Measurements from ENCODE around the gene LRFN5.

LRFN5 gene

GRCh38 chr14:41766772-41767171 lies 160.1 kb downstream of the LRFN5 start:
- Histone ChIP-seq H3K9me3 (replicated peaks in 1 of 2; ENCODE audit: control insufficient read depth in 2 of 2, insufficient read depth in 1 of 2, low read depth in 1 of 2, low read length in 2 of 2) (peaks cover 0 to 2% of the 10 kb centered on the region in 2 donors), H3K18ac (ENCODE audit: low read length) (no peak overlapping the region), H3K4ac (ENCODE audit: low read length) (no peak overlapping the region), H2BK12ac (ENCODE audit: low read length) (no peak overlapping the region), H3K4me1 (ENCODE audit: control insufficient read depth in 2 of 2, insufficient read depth in 1 of 2, low read depth in 1 of 2, low read length in 2 of 2) (no peaks in the 10 kb centered on the region), H3K79me1 (ENCODE audit: low read depth, low read length) (no peaks in the 10 kb centered on the region), H2BK5ac (ENCODE audit: low read length) (no peak overlapping the region), H2BK120ac (ENCODE audit: low read depth, low read length) (no peak overlapping the region), H3K4me2 (ENCODE audit: insufficient read depth, low read length, poor library complexity, severe bottlenecking) (no peak overlapping the region), H3K23ac (ENCODE audit: low read depth, low read length, poor library complexity) (no peak overlapping the region), H2AFZ (ENCODE audit: low read length) (no peak overlapping the region), H3K14ac (ENCODE audit: low read length) (no peak overlapping the region), H4K8ac (ENCODE audit: low read depth, low read length) (no peak overlapping the region), H2AK5ac (ENCODE audit: low read depth, low read length) (no peak overlapping the region), H3K4me3 (ENCODE audit: low read length in 2 of 2) (no peak overlapping the region), H4K91ac (ENCODE audit: low read depth, low read length, poor library complexity) (no peak overlapping the region), H3K27me3 (ENCODE audit: control insufficient read depth in 3 of 3, insufficient read depth in 3 of 3, low read depth in 1 of 3, low read length in 3 of 3) (no peaks in the 10 kb centered on the region), H3K36me3 (replicated peaks in 1 of 2; ENCODE audit: control insufficient read depth in 2 of 2, insufficient read depth in 2 of 2, low read length in 2 of 2) (no peaks in the 10 kb centered on the region), H3K9ac (ENCODE audit: low read depth, low read length, poor library complexity) (no peak overlapping the region), H3K27ac (replicated peaks; ENCODE audit: low read length) (no peak overlapping the region), H2BK15ac (ENCODE audit: low read length) (no peak overlapping the region)
- no CpG with 5 or more reads among the region's 5 CpGs for WGBS, 2 donors (ENCODE audit: extremely low coverage in 2 of 2, insufficient read length in 2 of 2, insufficient replicate concordance in 1 of 2)
- DNase-seq (ENCODE audit: low spot score), result no peak

- Histone ChIP-seq H3K27ac (replicated peaks; ENCODE audit: low read length) (no peak overlapping the region), H4K91ac (ENCODE audit: low read depth, low read length, poor library complexity) (no peak overlapping the region), H3K18ac (ENCODE audit: low read length) (no peak overlapping the region), H3K4me3 (ENCODE audit: low read length in 2 of 2) (no peak overlapping the region), H2BK5ac (ENCODE audit: low read length) (no peak overlapping the region), H3K9me3 (replicated peaks in 1 of 2; ENCODE audit: control insufficient read depth in 2 of 2, insufficient read depth in 1 of 2, low read depth in 1 of 2, low read length in 2 of 2) (peaks cover 0 to 2% of the 10 kb centered on the region in 2 donors), H3K27me3 (ENCODE audit: control insufficient read depth in 3 of 3, insufficient read depth in 3 of 3, low read depth in 1 of 3, low read length in 3 of 3) (no peaks in the 10 kb centered on the region), H3K9ac (ENCODE audit: low read depth, low read length, poor library complexity) (no peak overlapping the region), H3K4me1 (ENCODE audit: control insufficient read depth in 2 of 2, insufficient read depth in 1 of 2, low read depth in 1 of 2, low read length in 2 of 2) (no peaks in the 10 kb centered on the region), H2BK12ac (ENCODE audit: low read length) (no peak overlapping the region), H4K8ac (ENCODE audit: low read depth, low read length) (no peak overlapping the region), H2BK15ac (ENCODE audit: low read length) (no peak overlapping the region), H2AFZ (ENCODE audit: low read length) (no peak overlapping the region), H3K4me2 (ENCODE audit: insufficient read depth, low read length, poor library complexity, severe bottlenecking) (no peak overlapping the region), H3K4ac (ENCODE audit: low read length) (no peak overlapping the region), H3K36me3 (replicated peaks in 1 of 2; ENCODE audit: control insufficient read depth in 2 of 2, insufficient read depth in 2 of 2, low read length in 2 of 2) (no peaks in the 10 kb centered on the region), H3K79me1 (ENCODE audit: low read depth, low read length) (no peaks in the 10 kb centered on the region), H3K23ac (ENCODE audit: low read depth, low read length, poor library complexity) (no peak overlapping the region), H3K14ac (ENCODE audit: low read length) (no peak overlapping the region), H2BK120ac (ENCODE audit: low read depth, low read length) (no peak overlapping the region), H2AK5ac (ENCODE audit: low read depth, low read length) (no peak overlapping the region)
- DNase-seq (ENCODE audit: low spot score), result no peak
- WGBS, 2 donors (ENCODE audit: extremely low coverage in 2 of 2, insufficient read length in 2 of 2, insufficient replicate concordance in 1 of 2), result no CpG with 5 or more reads among the region's 1 CpG
These were observed 167.0 kb downstream of the LRFN5 start for GRCh38 chr14:41773536-41774279.

GRCh38 chr14:41782511-41782910 lies 175.8 kb downstream of the LRFN5 start:
- Histone ChIP-seq H3K4me1 (ENCODE audit: control insufficient read depth in 2 of 2, insufficient read depth in 1 of 2, low read depth in 1 of 2, low read length in 2 of 2) (no peaks in the 10 kb centered on the region), H3K9me3 (replicated peaks in 1 of 2; ENCODE audit: control insufficient read depth in 2 of 2, insufficient read depth in 1 of 2, low read depth in 1 of 2, low read length in 2 of 2) (no peaks in the 10 kb centered on the region), H3K14ac (ENCODE audit: low read length) (no peak overlapping the region), H3K36me3 (replicated peaks in 1 of 2; ENCODE audit: control insufficient read depth in 2 of 2, insufficient read depth in 2 of 2, low read length in 2 of 2) (no peaks in the 10 kb centered on the region), H2BK120ac (ENCODE audit: low read depth, low read length) (no peak overlapping the region), H3K4me3 (ENCODE audit: low read length in 2 of 2) (no peak overlapping the region), H2BK15ac (ENCODE audit: low read length) (no peak overlapping the region), H2BK12ac (ENCODE audit: low read length) (no peak overlapping the region), H3K27ac (replicated peaks; ENCODE audit: low read length) (no peak overlapping the region), H3K4me2 (ENCODE audit: insufficient read depth, low read length, poor library complexity, severe bottlenecking) (no peak overlapping the region), H3K23ac (ENCODE audit: low read depth, low read length, poor library complexity) (no peak overlapping the region), H2BK5ac (ENCODE audit: low read length) (no peak overlapping the region), H3K27me3 (ENCODE audit: control insufficient read depth in 3 of 3, insufficient read depth in 3 of 3, low read depth in 1 of 3, low read length in 3 of 3) (peaks cover 0 to 3% (median 0%) of the 10 kb centered on the region in 3 experiments), H3K79me1 (ENCODE audit: low read depth, low read length) (no peaks in the 10 kb centered on the region), H2AK5ac (ENCODE audit: low read depth, low read length) (no peak overlapping the region), H3K18ac (ENCODE audit: low read length) (no peak overlapping the region), H3K9ac (ENCODE audit: low read depth, low read length, poor library complexity) (no peak overlapping the region), H4K91ac (ENCODE audit: low read depth, low read length, poor library complexity) (no peak overlapping the region), H2AFZ (ENCODE audit: low read length) (no peak overlapping the region), H4K8ac (ENCODE audit: low read depth, low read length) (no peak overlapping the region), H3K4ac (ENCODE audit: low read length) (no peak overlapping the region)
- DNase-seq (ENCODE audit: low spot score), result no peak

- no peak overlapping the region for H2BK120ac ChIP-seq (ENCODE audit: low read depth, low read length)
- no peak overlapping the region for H3K27ac ChIP-seq (replicated peaks; ENCODE audit: low read length)
- WGBS, 2 donors (ENCODE audit: extremely low coverage in 2 of 2, insufficient read length in 2 of 2, insufficient replicate concordance in 1 of 2), result no CpG with 5 or more reads among the region's 2 CpGs
- H2BK5ac ChIP-seq (ENCODE audit: low read length), result no peak overlapping the region
- no peak overlapping the region for H2BK12ac ChIP-seq (ENCODE audit: low read length)
- no peak overlapping the region for H2AFZ ChIP-seq (ENCODE audit: low read length)
- H3K18ac ChIP-seq (ENCODE audit: low read length), result no peak overlapping the region
- H3K14ac ChIP-seq (ENCODE audit: low read length), result no peak overlapping the region
- H3K4me3 ChIP-seq (ENCODE audit: low read length in 2 of 2), result no peak overlapping the region
- no peak overlapping the region for H4K8ac ChIP-seq (ENCODE audit: low read depth, low read length)
- H3K4ac ChIP-seq (ENCODE audit: low read length), result no peak overlapping the region
- H2AK5ac ChIP-seq (ENCODE audit: low read depth, low read length), result no peak overlapping the region
- H3K27me3 ChIP-seq (ENCODE audit: control insufficient read depth in 3 of 3, insufficient read depth in 3 of 3, low read depth in 1 of 3, low read length in 3 of 3), result peaks cover 0 to 3% (median 0%) of the 10 kb centered on the region in 3 experiments
- H3K9me3 ChIP-seq (replicated peaks in 1 of 2; ENCODE audit: control insufficient read depth in 2 of 2, insufficient read depth in 1 of 2, low read depth in 1 of 2, low read length in 2 of 2), result no peaks in the 10 kb centered on the region
- no peaks in the 10 kb centered on the region for H3K4me1 ChIP-seq (ENCODE audit: control insufficient read depth in 2 of 2, insufficient read depth in 1 of 2, low read depth in 1 of 2, low read length in 2 of 2)
- no peak for DNase-seq (ENCODE audit: low spot score)
- H3K4me2 ChIP-seq (ENCODE audit: insufficient read depth, low read length, poor library complexity, severe bottlenecking), result no peak overlapping the region
- no peak overlapping the region for H2BK15ac ChIP-seq (ENCODE audit: low read length)
- H3K79me1 ChIP-seq (ENCODE audit: low read depth, low read length), result no peaks in the 10 kb centered on the region
- H3K9ac ChIP-seq (ENCODE audit: low read depth, low read length, poor library complexity), result no peak overlapping the region
- H3K23ac ChIP-seq (ENCODE audit: low read depth, low read length, poor library complexity), result no peak overlapping the region
- no peaks in the 10 kb centered on the region for H3K36me3 ChIP-seq (replicated peaks in 1 of 2; ENCODE audit: control insufficient read depth in 2 of 2, insufficient read depth in 2 of 2, low read length in 2 of 2)
- no peak overlapping the region for H4K91ac ChIP-seq (ENCODE audit: low read depth, low read length, poor library complexity)
These were observed 176.7 kb downstream of the LRFN5 start for GRCh38 chr14:41783403-41783802.
